Lower lobe of right lung (tissue), 2 donors: ENCODE data around the gene OTUD4. TPM values are rescaled to one million over a fixed set of nuclear protein-coding genes. Genes with fewer than 3 reads are reported as not detected.
"Not testable (repeated sequence)": the region's sequence is repeated elsewhere in the genome, so short reads cannot be mapped to it uniquely, and the experiment has no call there.

Experiments
- ATAC-seq, 2 donors: fragments of 200-7000 bp; cut with Tn5 transposase; one replicate each; pipeline ENCODE4 v1.9.1; 2020 to 2022; ENCODE audit warnings: mild to moderate bottlenecking in 2 of 2, moderate library complexity in 2 of 2
- DNase-seq: peaks from one replicate; pipeline ENCODE4 v3.0.0-alpha.2; 2020
- H3K27ac ChIP-seq: fragments of 200-600 bp; one replicate; pipeline ENCODE4 v1.8.0; 2022
- H3K27me3 ChIP-seq: fragments of 200-600 bp; one replicate; pipeline ENCODE4 v1.8.0; 2022; ENCODE audit warnings: low read depth
- H3K36me3 ChIP-seq: fragments of 200-600 bp; one replicate; pipeline ENCODE4 v1.8.0; 2022; ENCODE audit warnings: mild to moderate bottlenecking
- H3K4me1 ChIP-seq: fragments of 200-600 bp; one replicate; pipeline ENCODE4 v1.8.0; 2022
- H3K4me3 ChIP-seq: fragments of 200-600 bp; one replicate; pipeline ENCODE4 v1.8.0; 2022; ENCODE audit warnings: mild to moderate bottlenecking
- H3K9me3 ChIP-seq: fragments of 200-600 bp; one replicate; pipeline ENCODE4 v1.8.0; 2022
- intact Hi-C: fragments of 100-400 bp; cut with DNase I; formaldehyde crosslinking; loops from one replicate; pipeline ENCODE4 v1.11.0; 2022
- total RNA-seq: library from RNA; stranded (reverse); fragmentation: NEBNext Ultra II Directional; extraction: Animal tissue kit (Norgen Biotek cat#: 25700); gene quantifications from one replicate; pipeline ENCODE4 v1.2.1, GENCODE V29; 2021
- TF ChIP-seq, protein P1 (sequence below): fragments of 200-600 bp; IDR thresholded peaks from one replicate; pipeline ENCODE4 v1.8.0; 2022; ENCODE audit warnings: antibody characterized with exemption, mild to moderate bottlenecking
- donor health status: DM: no; HTN: yes; CAD: no; lungs with severe emphysema.

The OTUD4 gene
- total RNA-seq, 1 donor from 2014 or later: 53.4 TPM

DNA sequence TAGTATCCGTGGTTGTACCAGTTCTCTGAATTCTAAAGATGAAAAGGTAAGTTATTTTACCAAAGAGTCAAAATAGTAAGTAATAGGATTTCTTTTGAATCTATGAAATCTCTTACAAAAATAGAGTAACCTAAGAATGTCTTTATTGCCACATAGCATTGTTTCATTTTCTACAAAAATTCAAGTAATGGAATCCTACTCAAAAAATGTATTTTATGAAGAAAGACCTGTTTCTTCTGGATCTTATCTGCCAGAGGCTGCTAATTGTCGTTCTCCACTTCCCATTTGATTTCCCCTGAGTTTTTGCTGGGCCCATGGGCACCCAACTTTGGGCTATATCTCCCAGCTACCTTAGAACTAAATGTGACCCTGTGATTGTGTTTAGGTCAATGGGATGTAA lies 3.2 kb upstream of the OTUD4 start:
- Histone ChIP-seq H3K4me1 (peaks cover 6% of the 10 kb centered on the region), H3K27ac (no peak overlapping the region), H3K4me3 (no peak overlapping the region), H3K9me3 (no peaks in the 10 kb centered on the region), H3K36me3 (no peaks in the 10 kb centered on the region), H3K27me3 (no peaks in the 10 kb centered on the region)
- DNase-seq: no peak
- TF ChIP-seq, protein P1, sequence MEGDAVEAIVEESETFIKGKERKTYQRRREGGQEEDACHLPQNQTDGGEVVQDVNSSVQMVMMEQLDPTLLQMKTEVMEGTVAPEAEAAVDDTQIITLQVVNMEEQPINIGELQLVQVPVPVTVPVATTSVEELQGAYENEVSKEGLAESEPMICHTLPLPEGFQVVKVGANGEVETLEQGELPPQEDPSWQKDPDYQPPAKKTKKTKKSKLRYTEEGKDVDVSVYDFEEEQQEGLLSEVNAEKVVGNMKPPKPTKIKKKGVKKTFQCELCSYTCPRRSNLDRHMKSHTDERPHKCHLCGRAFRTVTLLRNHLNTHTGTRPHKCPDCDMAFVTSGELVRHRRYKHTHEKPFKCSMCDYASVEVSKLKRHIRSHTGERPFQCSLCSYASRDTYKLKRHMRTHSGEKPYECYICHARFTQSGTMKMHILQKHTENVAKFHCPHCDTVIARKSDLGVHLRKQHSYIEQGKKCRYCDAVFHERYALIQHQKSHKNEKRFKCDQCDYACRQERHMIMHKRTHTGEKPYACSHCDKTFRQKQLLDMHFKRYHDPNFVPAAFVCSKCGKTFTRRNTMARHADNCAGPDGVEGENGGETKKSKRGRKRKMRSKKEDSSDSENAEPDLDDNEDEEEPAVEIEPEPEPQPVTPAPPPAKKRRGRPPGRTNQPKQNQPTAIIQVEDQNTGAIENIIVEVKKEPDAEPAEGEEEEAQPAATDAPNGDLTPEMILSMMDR: no peak
- intact Hi-C loops: no loop called here
- no peak for ATAC-seq

DNA sequence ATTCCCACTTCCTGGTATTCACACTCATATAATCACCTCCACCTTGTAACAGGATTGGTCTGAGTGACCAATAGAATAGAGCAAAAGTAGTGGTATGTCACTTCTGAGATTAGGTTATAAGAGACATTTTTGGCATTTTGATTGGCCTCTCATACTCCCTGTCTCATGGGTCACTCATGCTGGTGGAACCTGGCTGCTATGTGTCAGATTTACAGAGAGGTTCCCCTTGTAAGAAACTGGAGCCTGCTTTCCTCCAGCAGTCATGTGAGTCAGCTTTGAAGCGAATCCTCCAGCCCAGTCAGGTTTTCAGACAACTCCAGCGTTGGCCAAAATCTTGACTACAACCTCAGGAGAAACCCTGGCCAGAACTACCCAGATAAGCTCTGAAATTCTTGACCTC lies 2.6 kb upstream of the OTUD4 start:
- TF ChIP-seq, protein P1: no peak
- DNase-seq (no peak), ATAC-seq (no peak)
- peaks cover 11% of the 10 kb centered on the region for H3K4me1 ChIP-seq
- no peaks in the 10 kb centered on the region for H3K27me3 ChIP-seq
- intact Hi-C loops: no loop called here
- no peaks in the 10 kb centered on the region for H3K9me3 ChIP-seq
- no peaks in the 10 kb centered on the region for H3K36me3 ChIP-seq
- no peak overlapping the region for H3K4me3 ChIP-seq
- H3K27ac ChIP-seq: no peak overlapping the region

DNA sequence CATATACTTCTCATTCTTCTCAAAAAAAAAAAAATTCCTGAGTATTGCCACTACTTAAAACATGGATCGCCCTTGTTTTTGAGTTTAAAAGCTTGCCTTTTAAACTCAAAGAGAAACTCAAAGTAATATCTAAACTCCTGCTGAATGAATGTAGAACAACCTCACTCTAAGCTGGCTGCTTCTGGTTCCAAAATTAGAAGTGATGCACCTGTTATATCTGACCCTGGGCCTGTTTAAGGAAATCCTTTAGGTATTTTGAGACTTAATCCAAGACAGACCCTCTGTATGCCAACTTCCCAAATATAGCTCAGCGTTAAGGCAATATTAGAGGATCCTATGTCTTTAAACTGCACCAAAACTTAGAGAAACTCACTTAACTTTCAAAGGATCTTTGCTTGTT lies 1.8 kb upstream of the OTUD4 start:
- intact Hi-C loops: no loop called here
- no peak for ATAC-seq
- Histone ChIP-seq H3K4me3 (no peak overlapping the region), H3K36me3 (no peaks in the 10 kb centered on the region), H3K9me3 (no peaks in the 10 kb centered on the region), H3K27me3 (no peaks in the 10 kb centered on the region), H3K27ac (no peak overlapping the region), H3K4me1 (peaks cover 19% of the 10 kb centered on the region)
- TF ChIP-seq, protein P1: no peak
- DNase-seq: no peak

DNA sequence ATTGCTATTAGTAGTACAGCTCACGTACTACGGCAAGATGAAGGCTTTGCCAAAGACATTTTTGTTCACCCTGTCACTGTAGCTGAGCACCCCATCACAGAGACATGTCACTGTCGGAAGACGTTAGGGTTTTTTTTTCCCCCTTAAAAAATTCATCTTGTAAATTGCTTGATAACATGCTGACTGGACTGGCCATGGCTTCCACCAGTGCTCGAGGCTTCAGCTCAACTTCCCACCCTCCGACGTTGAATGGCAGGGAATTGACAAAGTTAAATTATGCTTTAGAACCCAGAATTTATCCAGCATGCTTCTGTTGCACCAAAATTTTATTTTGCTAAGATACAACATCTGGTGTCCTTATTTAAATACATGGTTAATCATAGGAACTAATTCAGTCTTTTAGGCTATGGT lies 707 bp upstream of the OTUD4 start:
- H3K4me3 ChIP-seq: peak overlapping the region; percentile 59
- H3K9me3 ChIP-seq: no peaks in the 10 kb centered on the region
- DNase-seq (no peak), ATAC-seq (no peak)
- peaks cover 31% of the 10 kb centered on the region for H3K4me1 ChIP-seq
- TF ChIP-seq, protein P1: no peak
- H3K27me3 ChIP-seq: no peaks in the 10 kb centered on the region
- peak overlapping the region; percentile 97 for H3K27ac ChIP-seq
- no peaks in the 10 kb centered on the region for H3K36me3 ChIP-seq
- intact Hi-C loops: no loop called here

DNA sequence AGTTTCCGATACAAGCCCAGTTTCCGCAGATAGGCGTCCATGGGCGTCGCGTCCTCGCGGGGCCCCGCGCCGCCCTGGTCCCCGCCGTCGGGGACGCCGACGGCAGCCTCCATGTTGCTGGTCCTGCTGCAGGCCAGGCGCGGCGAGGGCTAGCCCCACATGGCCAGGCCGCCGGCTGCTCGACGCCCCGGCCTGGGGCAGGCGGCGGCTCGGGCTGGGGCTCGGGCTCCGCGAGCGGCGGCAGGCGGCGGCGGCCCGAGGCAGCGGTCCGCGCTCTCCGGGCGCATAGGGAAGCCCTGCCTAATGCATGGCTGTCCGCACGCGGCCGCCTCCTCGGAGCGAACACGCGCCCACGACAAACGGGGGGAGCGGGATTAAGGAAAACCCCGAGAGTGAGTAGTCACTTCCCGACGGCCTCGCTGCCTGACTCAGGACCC lies 510 bp downstream of the OTUD4 start:
- H3K9me3 ChIP-seq, H3K36me3 ChIP-seq, DNase-seq, H3K27me3 ChIP-seq, intact Hi-C loops: not testable (repeated sequence)
- ATAC-seq: peak; percentile 52 to 54
- Histone ChIP-seq H3K4me1 (peaks cover 41% of the 10 kb centered on the region), H3K4me3 (peak overlapping the region; percentile 59), H3K27ac (peak overlapping the region; percentile 97)

DNA sequence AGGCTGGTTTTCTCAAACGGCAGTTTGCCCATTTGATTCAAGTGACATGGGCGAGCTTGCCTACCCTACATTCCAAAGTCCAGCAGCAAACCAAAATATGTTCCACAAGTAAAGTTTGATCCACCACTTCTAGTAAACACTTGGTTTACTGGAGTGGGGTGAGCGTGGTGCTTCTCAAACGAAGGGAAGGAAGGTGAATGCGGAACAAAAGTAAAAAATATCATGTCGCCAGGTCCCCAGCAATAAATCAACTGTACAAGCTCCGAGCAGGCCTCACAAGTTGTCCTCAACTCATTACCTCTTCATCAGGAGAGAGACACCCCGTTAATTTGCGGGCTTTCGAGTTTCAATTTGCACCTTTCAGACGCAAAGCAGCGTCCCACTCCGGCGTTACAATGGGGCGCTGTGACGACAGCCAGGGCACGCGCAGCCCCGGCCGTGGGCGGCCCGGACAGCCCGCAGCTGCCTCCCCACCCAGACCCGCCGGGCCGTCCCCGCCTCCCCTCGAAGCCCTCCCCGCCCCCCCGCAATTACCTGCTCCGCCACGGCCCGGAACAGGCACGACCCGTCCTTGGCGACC lies 1.0 kb downstream of the OTUD4 start:
- intact Hi-C loops: no loop called here
- Histone ChIP-seq H3K27me3 (no peaks in the 10 kb centered on the region), H3K9me3 (no peaks in the 10 kb centered on the region), H3K4me1 (peaks cover 41% of the 10 kb centered on the region), H3K4me3 (peak overlapping the region; percentile 59), H3K36me3 (peaks cover 1% of the 10 kb centered on the region), H3K27ac (peak overlapping the region; percentile 97)
- peak; percentile 81 to 82 for ATAC-seq
- DNase-seq: peak; percentile 87
- TF ChIP-seq, protein P1: no peak
